22Rv1 (cell line): ENCODE data around the gene PALD1.

Experiments
- CTCF ChIP-seq: fragments of 450-650 bp; IDR thresholded peaks from 2 replicates; pipeline ENCODE4 v1.5.1; 2017; ENCODE audit warnings: mild to moderate bottlenecking
- ZFX ChIP-seq: fragments of 450-650 bp; IDR thresholded peaks from 2 replicates; pipeline ENCODE4 v1.6.1; 2017; ENCODE audit warnings: antibody characterized with exemption, borderline replicate concordance

GRCh38 chr10:70604106-70604505, 125.5 kb downstream of the PALD1 start:
- TF ChIP-seq CTCF (no peak), ZFX (no peak)
